ENCODE measurements around the gene CORO1C.
A peak's percentile ranks its signal among the peaks of the same experiment; 100 is the strongest.

CORO1C gene

GRCh38 chr12:108690191-108690518 lies 41.2 kb downstream of the CORO1C start:
- peaks cover 67% of the 10 kb centered on the region for H3K4me1 ChIP-seq (ENCODE audit: control insufficient read depth, insufficient read depth, low read length)
- no peak overlapping the region for H3K9ac ChIP-seq (ENCODE audit: low read length)
- no peaks in the 10 kb centered on the region for H3K27me3 ChIP-seq (ENCODE audit: control insufficient read depth, insufficient read depth, low read length)
- H3K36me3 ChIP-seq (ENCODE audit: control insufficient read depth, insufficient read depth, low read length), result no peaks in the 10 kb centered on the region
- no peak overlapping the region for H3K4me3 ChIP-seq (ENCODE audit: low read length)
- peak overlapping the region; percentile 98 for H3K27ac ChIP-seq (ENCODE audit: low read depth, low read length)

DNA sequence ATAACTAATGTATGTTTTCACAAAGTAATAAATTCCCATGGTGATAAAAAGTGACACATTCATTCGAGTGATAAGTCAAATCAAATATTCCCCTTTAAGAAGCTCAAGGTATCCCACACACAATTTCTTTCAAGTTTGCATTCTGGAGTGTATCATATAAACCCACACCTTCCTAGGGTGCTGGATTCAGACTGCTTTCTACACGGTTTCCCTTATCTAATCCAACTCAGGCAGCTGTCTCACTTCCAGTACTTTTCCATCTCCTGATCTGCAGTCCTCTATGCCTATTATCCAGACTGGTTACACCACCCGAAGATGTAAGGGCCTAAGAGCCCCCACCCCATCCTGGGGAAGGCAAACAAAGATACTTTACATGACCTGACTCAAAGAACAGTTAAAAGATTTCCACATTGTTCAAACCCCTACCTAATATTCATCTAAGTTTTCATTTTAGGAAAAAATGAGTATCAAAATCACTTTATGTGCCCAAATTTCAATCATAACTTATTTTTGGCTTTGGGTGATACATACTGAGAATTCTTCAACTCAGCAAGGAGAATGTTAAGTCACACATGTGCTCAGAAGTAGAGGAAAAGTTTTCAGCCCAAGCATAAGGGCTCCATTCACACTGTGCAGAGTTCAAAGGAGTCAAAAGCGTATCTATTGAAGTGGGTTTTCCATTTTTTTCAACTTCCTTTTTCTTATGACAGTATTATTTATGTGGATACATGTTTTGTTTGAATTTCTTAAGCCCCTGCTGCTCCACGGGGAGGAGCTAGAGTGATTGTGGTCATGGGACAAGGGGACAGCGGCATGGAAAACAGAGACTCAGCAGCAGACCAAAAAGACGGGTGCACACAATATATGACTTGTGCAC lies 41.8 kb downstream of the CORO1C start:
- Histone ChIP-seq H3K27me3 (ENCODE audit: control insufficient read depth, insufficient read depth, low read length) (no peaks in the 10 kb centered on the region), H3K4me1 (ENCODE audit: control insufficient read depth, insufficient read depth, low read length) (peaks cover 68% of the 10 kb centered on the region), H3K27ac (ENCODE audit: low read depth, low read length) (peak overlapping the region; percentile 98), H3K9ac (ENCODE audit: low read length) (no peak overlapping the region), H3K4me3 (ENCODE audit: low read length) (no peak overlapping the region), H3K36me3 (ENCODE audit: control insufficient read depth, insufficient read depth, low read length) (no peaks in the 10 kb centered on the region)

DNA sequence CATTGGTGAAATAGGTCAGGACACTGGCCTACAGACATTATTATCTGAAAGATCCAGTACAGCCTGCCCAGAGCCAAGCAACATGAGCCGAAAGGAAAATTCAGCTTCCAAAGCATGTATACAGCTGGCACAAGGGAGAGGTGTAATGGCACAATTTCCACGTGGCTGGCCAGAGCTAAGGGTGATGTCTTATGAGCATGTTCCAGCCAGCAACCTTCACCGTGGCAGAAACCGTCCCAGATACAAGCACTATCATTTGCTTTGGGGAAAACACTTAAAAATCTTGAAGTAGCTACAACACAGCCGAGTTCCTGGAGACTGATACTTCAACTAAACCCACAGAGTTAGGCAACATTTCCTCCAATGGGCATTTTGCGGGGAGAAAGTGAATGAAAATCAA lies 44.5 kb downstream of the CORO1C start:
- no peak overlapping the region for H3K9ac ChIP-seq (ENCODE audit: low read length)

GRCh38 chr12:108685469-108686260 lies 45.7 kb downstream of the CORO1C start:
- Histone ChIP-seq H3K4me3 (ENCODE audit: low read length) (no peak overlapping the region), H3K27me3 (ENCODE audit: control insufficient read depth, insufficient read depth, low read length) (no peaks in the 10 kb centered on the region), H3K36me3 (ENCODE audit: control insufficient read depth, insufficient read depth, low read length) (no peaks in the 10 kb centered on the region), H3K9ac (ENCODE audit: low read length) (no peak overlapping the region), H3K27ac (ENCODE audit: low read depth, low read length) (peak overlapping the region; percentile 83), H3K4me1 (ENCODE audit: control insufficient read depth, insufficient read depth, low read length) (peaks cover 49% of the 10 kb centered on the region)

More for the DNA sequence above, 44.5 kb downstream of the CORO1C start:
- Histone ChIP-seq H3K27me3 (ENCODE audit: control insufficient read depth, insufficient read depth, low read length) (no peaks in the 10 kb centered on the region), H3K27ac (ENCODE audit: low read depth, low read length) (peak overlapping the region; percentile 83), H3K4me1 (ENCODE audit: control insufficient read depth, insufficient read depth, low read length) (peaks cover 57% of the 10 kb centered on the region), H3K36me3 (ENCODE audit: control insufficient read depth, insufficient read depth, low read length) (no peaks in the 10 kb centered on the region), H3K4me3 (ENCODE audit: low read length) (no peak overlapping the region)

GRCh38 chr12:108683906-108684556 lies 47.3 kb downstream of the CORO1C start:
- H3K27ac ChIP-seq (ENCODE audit: low read depth, low read length), result peak overlapping the region; percentile 66
- H3K4me3 ChIP-seq (ENCODE audit: low read length), result no peak overlapping the region
- H3K27me3 ChIP-seq (ENCODE audit: control insufficient read depth, insufficient read depth, low read length), result no peaks in the 10 kb centered on the region
- no peaks in the 10 kb centered on the region for H3K36me3 ChIP-seq (ENCODE audit: control insufficient read depth, insufficient read depth, low read length)
- H3K4me1 ChIP-seq (ENCODE audit: control insufficient read depth, insufficient read depth, low read length), result peaks cover 38% of the 10 kb centered on the region
- H3K9ac ChIP-seq (ENCODE audit: low read length), result no peak overlapping the region

- Histone ChIP-seq H3K9ac (ENCODE audit: low read length) (no peak overlapping the region), H3K36me3 (ENCODE audit: control insufficient read depth, insufficient read depth, low read length) (peaks cover 2% of the 10 kb centered on the region), H3K4me3 (ENCODE audit: low read length) (no peak overlapping the region), H3K27ac (ENCODE audit: low read depth, low read length) (peak overlapping the region; percentile 6), H3K4me1 (ENCODE audit: control insufficient read depth, insufficient read depth, low read length) (peaks cover 34% of the 10 kb centered on the region), H3K27me3 (ENCODE audit: control insufficient read depth, insufficient read depth, low read length) (no peaks in the 10 kb centered on the region)
These were observed 50.0 kb downstream of the CORO1C start for GRCh38 chr12:108681317-108681716.

- H3K36me3 ChIP-seq (ENCODE audit: control insufficient read depth, insufficient read depth, low read length), result peaks cover 6% of the 10 kb centered on the region
- peaks cover 15% of the 10 kb centered on the region for H3K4me1 ChIP-seq (ENCODE audit: control insufficient read depth, insufficient read depth, low read length)
- no peak overlapping the region for H3K9ac ChIP-seq (ENCODE audit: low read length)
- H3K4me3 ChIP-seq (ENCODE audit: low read length), result no peak overlapping the region
- H3K27ac ChIP-seq (ENCODE audit: low read depth, low read length), result peak overlapping the region; percentile 33
- H3K27me3 ChIP-seq (ENCODE audit: control insufficient read depth, insufficient read depth, low read length), result no peaks in the 10 kb centered on the region
These were observed 52.1 kb downstream of the CORO1C start for GRCh38 chr12:108679106-108679681.

DNA sequence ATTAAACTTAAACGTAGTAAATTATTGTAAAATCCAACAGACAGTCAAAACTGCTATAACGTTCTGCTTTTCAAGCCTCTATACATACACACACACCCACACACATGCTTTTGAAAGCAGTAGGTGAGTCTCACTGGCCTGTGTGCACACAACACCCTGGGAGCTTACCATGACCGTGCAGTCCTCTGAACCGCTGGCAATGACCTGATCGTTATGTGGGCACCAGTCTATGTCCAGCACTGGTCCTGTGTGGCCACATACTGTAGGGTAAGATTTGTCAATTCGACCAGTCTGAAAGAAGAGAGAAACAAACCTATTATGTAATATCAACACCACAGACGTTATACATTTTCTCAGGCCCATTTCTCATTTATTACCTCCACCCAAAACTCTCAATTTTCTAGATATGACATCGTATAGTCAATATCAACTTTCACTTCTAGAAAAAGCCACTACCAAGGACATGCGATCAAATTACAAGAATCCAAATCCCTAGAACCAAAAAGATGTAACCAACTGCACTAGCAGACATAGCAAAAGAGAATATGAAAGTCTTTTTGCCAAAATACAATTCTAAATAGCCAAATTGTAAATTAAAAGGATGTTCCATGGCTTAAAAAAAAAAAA lies 53.1 kb downstream of the CORO1C start:
- H3K27ac ChIP-seq (ENCODE audit: low read depth, low read length), result peak overlapping the region; percentile 30
- peaks cover 11% of the 10 kb centered on the region for H3K4me1 ChIP-seq (ENCODE audit: control insufficient read depth, insufficient read depth, low read length)
- peaks cover 6% of the 10 kb centered on the region for H3K36me3 ChIP-seq (ENCODE audit: control insufficient read depth, insufficient read depth, low read length)
- H3K4me3 ChIP-seq (ENCODE audit: low read length), result no peak overlapping the region
- no peak overlapping the region for H3K9ac ChIP-seq (ENCODE audit: low read length)
- H3K27me3 ChIP-seq (ENCODE audit: control insufficient read depth, insufficient read depth, low read length), result no peaks in the 10 kb centered on the region

DNA sequence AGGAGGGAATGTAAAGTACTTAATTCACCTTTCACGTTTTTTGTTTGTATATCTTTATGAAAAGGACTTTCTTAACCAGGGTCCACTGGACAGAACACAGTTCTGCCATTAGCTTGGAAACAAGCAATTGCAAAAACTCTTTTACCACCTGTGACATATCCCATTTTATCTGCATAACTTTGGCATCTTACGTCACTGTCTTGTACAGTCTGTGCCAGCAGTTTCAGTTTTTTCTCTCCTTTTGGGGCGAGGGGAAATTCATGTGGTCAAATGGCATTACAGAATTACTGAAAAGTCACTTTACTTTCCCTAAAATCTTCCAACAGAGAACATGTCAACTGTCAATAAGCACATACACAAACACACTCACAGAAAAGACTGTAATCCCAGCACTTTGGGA lies 53.9 kb downstream of the CORO1C start:
- H3K27me3 ChIP-seq (ENCODE audit: control insufficient read depth, insufficient read depth, low read length), result no peaks in the 10 kb centered on the region
- no peak overlapping the region for H3K9ac ChIP-seq (ENCODE audit: low read length)
- H3K36me3 ChIP-seq (ENCODE audit: control insufficient read depth, insufficient read depth, low read length), result peaks cover 6% of the 10 kb centered on the region
- H3K4me3 ChIP-seq (ENCODE audit: low read length), result no peak overlapping the region
- H3K4me1 ChIP-seq (ENCODE audit: control insufficient read depth, insufficient read depth, low read length), result peaks cover 11% of the 10 kb centered on the region
- peak overlapping the region; percentile 36 for H3K27ac ChIP-seq (ENCODE audit: low read depth, low read length)

- peaks cover 8% of the 10 kb centered on the region for H3K4me1 ChIP-seq (ENCODE audit: control insufficient read depth, insufficient read depth, low read length)
- no peak overlapping the region for H3K4me3 ChIP-seq (ENCODE audit: low read length)
- no peaks in the 10 kb centered on the region for H3K27me3 ChIP-seq (ENCODE audit: control insufficient read depth, insufficient read depth, low read length)
- no peak overlapping the region for H3K9ac ChIP-seq (ENCODE audit: low read length)
- H3K27ac ChIP-seq (ENCODE audit: low read depth, low read length), result peak overlapping the region; percentile 36
- H3K36me3 ChIP-seq (ENCODE audit: control insufficient read depth, insufficient read depth, low read length), result peaks cover 6% of the 10 kb centered on the region
These were observed 54.6 kb downstream of the CORO1C start for GRCh38 chr12:108676707-108677106.

DNA sequence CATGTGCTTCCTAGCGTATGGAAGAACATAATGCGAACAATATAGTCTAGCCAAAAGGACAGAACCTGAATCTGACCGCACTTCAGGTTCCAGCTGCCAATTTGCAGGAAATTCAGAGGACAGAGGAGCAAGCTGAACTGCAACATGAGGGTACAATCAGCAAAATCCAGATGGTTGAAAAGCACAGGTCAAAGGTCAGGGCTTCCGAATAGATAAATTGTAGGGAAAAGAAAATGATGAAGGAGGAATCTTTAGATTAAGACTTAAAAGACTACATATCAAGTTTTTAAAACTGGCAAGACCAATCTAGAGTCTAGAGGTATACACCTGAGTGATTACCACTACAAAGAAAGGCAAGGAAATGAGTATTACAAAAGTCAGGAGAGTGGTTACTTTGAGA lies 55.5 kb downstream of the CORO1C start:
- peak overlapping the region; percentile 1 for H3K27ac ChIP-seq (ENCODE audit: low read depth, low read length)
- peaks cover 8% of the 10 kb centered on the region for H3K4me1 ChIP-seq (ENCODE audit: control insufficient read depth, insufficient read depth, low read length)
- no peak overlapping the region for H3K4me3 ChIP-seq (ENCODE audit: low read length)
- no peak overlapping the region for H3K9ac ChIP-seq (ENCODE audit: low read length)
- H3K27me3 ChIP-seq (ENCODE audit: control insufficient read depth, insufficient read depth, low read length), result no peaks in the 10 kb centered on the region
- H3K36me3 ChIP-seq (ENCODE audit: control insufficient read depth, insufficient read depth, low read length), result peaks cover 6% of the 10 kb centered on the region

DNA sequence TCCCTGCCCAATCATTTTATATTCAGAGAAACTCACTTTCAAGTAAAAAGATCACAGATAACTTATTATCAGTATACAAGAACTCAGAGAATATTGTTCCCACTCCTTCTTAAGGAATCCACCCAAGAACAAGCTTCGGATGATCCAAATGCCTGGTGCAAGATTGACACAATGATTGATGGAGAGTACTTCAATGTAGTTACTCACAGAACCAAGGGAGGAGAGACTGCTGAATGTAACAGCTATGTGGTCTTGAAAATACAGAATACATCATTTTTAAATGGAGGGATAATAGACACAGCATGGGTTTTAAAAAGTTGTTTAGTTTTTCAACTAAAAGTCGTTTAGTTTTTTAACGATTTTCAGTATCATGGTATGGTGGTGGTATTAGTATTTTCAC lies 59.3 kb downstream of the CORO1C start:
- no peak overlapping the region for H3K27ac ChIP-seq (ENCODE audit: low read depth, low read length)

More for the DNA sequence above, 59.3 kb downstream of the CORO1C start:
- H3K27me3 ChIP-seq (ENCODE audit: control insufficient read depth, insufficient read depth, low read length), result no peaks in the 10 kb centered on the region
- peaks cover 3% of the 10 kb centered on the region for H3K36me3 ChIP-seq (ENCODE audit: control insufficient read depth, insufficient read depth, low read length)
- H3K9ac ChIP-seq (ENCODE audit: low read length), result no peak overlapping the region
- H3K4me3 ChIP-seq (ENCODE audit: low read length), result no peak overlapping the region
- peaks cover 19% of the 10 kb centered on the region for H3K4me1 ChIP-seq (ENCODE audit: control insufficient read depth, insufficient read depth, low read length)

Data from rectal smooth muscle tissue (tissue), 1 donor.